ENCODE data around the gene ZNF248.

ZNF248 gene

DNA sequence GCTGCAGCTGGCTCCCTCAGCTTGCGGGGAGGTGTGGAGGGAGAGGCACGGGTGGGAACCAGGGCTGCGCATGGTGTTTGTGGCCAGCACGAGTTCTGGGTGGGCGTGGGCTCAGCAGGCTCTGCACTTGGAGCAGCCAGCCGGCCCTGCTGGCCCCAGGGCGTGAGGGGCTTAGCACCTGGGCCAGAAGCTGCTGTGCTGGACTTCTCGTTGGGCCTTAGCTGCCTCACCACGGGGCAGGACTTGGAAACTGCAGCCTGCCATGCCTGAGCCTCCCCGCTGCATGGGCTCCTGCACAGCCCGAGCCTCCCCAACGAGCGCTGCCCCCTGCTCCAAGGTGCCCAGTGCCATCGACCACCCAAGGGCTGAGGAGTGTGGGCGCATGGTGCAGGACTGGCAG is 120.1 kb downstream of the ZNF248 start:
- DNase-seq, result no peak

DNA sequence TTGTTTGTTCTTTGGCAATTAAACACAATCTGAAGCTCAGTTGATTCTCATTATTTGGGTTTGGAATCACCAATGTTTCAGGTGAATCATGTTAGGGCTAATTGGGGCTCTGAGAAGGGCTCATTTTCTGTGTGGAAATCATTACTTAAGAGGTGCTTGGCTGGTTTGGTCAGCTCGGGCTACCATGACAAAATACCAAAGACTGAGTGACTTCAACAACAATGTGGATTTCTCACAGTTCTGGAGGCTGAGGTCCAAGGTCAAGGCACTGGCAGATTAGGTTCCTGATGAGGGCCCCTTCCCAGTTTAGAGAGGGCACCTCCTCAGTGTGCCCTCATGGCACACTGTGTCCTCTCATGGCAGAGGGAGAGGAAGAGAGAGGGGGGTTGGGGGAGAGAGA is 121.3 kb downstream of the ZNF248 start:
- DNase-seq, result no peak

DNA sequence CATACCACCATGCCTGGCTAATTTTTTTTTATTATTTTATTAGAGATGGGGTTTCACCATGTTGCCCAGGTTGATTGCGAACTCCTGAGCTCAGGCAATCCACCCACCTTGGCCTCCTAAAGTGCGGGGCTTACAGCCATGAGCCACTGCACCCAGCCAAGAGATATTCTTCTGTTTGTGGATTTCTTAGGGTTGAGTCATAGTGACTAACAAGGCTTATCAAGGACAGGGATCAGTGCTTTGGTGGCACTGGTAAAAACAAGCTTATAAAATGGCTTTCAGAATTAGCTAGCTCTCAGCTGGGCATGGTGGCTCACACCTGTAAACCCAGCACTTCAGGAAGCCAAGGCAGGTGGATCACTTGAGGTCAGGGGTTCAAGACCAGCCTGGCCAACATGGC is 122.4 kb downstream of the ZNF248 start:
- no peak for DNase-seq

Measured in NCI-H1048 (cell line).